H54 (cell line): ENCODE data around the gene EEA1.

Experiments
- DNase-seq: peaks from one replicate; pipeline ENCODE4 v3.0.0; 2011; ENCODE audit warnings: low spot score, mixed read lengths; ENCODE audit not compliant: insufficient read length
- FAIRE-seq: peaks from 3 replicates; lab custom pipeline; 2011; peaks lifted over from hg19 to GRCh38; lab: Jason Lieb, UNC
- POLR2A ChIP-seq: IDR thresholded peaks from 2 replicates; pipeline ENCODE4 v1.6.1; 2011; ENCODE audit warnings: low read depth, mild to moderate bottlenecking, low read length

The EEA1 gene

DNA sequence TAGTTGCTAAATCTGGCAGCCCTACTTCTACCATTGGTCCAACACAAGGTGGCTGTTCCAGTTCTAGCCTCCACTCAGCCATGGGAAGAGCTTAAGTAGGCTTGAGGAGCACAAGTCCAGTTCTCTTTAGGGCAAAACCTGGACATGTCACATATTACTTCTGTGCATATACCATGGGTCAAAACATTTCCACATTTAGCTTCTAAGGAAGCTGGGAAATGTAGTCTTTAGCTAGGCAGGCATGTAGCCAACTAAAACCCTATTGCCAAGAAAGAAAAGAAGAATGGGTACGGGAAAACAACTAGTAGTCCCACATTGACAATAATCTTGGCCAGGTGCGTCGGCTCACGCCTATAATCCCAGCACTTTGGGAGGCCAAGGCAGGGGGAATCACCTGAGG lies 20.9 kb upstream of the EEA1 start:
- DNase-seq (no peak), FAIRE-seq (no peak)
- no peak for TF ChIP-seq POLR2A

DNA sequence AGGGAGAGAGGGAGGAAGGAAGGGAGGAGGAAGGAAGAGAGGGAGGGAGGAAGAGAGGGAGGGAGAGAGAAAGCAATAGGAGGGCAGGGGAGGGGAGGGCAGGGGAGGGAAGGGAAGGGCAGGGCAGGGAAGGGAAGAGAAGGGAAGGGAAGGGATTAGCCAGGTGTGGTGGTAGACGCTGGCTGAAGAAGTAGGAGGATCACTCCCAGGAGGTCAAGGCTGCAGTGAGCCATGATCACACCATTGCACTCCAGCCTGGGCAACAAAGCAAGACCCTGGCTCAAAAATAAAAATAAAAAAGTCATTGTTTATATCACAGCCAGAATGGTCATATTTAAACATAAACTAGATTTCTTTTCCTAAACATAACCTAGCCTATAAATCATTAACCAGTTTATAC lies 20.4 kb upstream of the EEA1 start:
- DNase-seq (no peak), FAIRE-seq (no peak)
- TF ChIP-seq POLR2A = no peak

DNA sequence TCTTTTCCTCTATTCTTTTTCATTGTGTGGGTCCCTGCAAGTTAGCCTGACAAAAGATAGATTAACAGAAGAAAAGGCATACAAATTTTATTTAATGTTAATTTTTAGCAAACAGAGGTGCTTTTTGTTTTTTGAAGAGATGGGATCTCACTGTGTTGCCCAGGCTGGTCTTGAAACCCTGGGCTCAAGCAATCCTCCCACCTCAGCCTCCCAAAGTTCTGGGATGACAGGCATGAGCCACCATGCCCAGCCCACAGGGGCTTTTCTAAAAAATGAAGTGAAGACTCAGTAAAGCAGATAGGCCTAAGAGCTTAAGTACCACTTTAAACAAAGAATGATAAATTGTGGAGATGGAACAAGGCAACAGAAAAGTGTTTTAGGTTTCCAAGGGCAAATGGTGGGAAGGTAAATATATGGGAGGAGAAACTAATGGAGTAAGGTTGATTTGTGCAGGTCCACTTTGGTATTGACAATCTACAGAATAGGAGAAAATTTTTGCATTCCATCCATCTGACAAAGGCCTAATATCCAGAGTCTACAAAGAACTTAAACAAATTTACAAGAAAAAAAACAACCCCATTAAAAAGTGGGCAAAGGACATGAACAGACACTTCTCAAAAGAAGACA lies 18.6 kb upstream of the EEA1 start:
- DNase-seq (no peak), FAIRE-seq (no peak)
- TF ChIP-seq POLR2A = no peak

DNA sequence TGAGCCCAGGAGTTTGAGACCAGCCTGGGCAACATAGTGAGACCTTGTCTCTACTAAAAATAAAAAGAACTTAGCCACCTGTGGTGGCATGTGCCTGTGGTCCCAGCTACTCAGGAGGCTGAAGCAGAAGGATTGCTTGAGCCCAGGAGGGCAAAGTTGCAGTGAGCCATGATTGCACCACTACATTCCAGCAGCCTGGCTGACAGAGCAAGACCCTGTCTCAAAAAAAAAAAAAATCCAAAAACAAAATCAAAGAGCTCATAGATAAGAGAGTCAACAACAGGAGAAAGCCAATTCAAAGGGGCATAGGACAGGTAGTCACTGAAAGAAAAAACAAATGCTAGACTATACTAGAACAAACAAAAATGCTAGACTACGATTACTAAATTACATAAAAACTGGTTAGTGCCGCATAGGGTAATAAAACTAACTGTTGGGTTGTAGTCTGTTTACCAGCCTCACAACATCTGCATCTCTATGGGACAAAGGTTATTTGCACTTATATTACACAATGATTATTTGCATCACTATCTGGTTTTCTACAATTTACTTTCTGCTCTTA lies 16.6 kb upstream of the EEA1 start:
- no peak for TF ChIP-seq POLR2A
- DNase-seq = no peak
- no peak for FAIRE-seq

DNA sequence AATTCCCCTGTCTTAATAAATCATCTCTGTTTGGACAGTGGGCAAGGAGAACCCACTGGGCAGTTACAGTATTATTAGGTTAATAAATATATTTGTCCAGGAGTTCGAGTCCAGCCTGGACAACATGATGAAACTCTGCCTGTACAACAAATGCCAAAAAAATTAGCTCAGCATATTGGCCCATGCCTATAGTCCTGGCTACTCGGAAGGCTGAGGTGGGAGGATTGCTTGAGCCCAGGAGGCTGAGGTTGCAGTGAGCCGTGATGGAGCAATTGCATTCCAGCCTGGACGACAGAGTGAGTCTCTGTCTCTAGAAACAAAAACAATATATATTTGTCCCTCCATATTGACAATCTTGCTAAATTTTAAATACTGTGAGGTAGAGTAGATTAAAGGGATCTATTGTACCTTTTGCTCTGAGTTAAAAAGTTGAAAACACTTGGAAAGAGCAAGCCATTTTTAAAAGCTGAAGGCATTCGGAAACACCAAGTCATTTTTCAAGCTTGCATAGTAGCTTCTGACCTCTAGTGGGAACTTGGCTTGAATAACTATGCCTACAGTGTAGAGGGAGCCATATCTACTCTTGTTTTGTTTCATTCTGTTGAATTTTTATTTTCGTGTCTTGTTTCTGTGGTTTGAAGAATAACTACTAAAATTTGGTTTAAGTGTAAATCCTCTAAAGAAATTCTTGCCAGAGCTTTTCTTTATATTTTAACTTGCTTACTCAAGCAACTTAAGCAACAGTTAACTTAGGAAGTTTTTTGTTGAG lies 14.6 kb upstream of the EEA1 start:
- DNase-seq (no peak), FAIRE-seq (peak; percentile 15)
- no peak for TF ChIP-seq POLR2A

DNA sequence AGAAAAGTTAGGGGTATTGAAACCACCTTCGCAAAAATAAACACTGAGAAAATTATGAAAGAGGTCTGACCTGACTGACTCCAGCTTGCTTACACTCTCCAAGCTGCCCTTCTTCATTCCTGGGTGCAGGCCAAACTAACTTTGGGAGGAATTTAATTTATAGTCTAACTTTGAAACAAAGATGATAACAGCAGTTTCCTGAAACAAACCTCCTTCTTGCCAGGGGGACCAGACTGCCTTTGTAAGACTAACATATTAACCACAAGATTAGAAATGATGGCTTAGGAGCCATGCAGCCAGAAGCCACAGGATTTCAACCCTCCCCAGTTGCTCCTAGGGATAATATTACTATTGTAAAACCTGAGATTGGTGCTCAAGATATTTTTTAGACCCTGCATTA lies 13.8 kb upstream of the EEA1 start:
- no peak for TF ChIP-seq POLR2A
- DNase-seq (no peak), FAIRE-seq (peak; percentile 75)

DNA sequence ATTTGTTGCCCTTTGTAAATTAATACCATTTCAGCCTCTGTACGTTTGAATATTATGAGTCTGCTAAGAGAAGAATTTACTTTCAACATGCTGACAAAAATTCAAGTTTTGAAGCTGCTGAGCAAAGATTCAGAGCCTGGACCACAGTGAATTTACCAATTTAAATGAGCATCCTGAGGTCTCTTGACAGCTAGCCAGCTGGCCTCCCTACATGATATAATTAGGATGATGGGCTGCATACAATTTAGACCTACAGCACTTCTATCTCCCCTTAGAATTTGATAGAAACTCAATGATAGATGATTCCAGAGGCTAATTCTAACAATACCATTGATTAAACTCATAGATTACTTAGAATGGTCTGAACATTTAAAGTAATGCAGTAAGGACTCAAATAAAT lies 10.0 kb upstream of the EEA1 start:
- DNase-seq (no peak), FAIRE-seq (no peak)
- TF ChIP-seq POLR2A = no peak

DNA sequence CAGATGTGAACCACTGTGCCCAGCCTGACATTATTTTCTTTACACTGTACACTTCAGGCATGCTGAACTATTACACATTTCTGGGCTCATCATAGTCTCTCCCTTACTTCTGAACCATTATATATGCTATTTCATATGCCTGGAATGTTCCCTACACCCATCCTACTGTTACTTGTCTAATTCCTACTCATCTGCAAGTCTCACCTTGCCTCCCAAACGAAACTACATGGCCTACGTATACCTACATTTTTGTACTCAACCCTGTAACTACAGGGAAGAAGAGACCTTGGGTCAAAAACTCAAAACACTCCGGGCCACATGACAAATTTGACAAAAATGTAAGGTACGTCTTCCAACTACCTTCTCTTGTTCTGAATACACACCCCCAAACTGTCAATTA lies 9.5 kb upstream of the EEA1 start:
- FAIRE-seq (no peak), DNase-seq (no peak)

DNA sequence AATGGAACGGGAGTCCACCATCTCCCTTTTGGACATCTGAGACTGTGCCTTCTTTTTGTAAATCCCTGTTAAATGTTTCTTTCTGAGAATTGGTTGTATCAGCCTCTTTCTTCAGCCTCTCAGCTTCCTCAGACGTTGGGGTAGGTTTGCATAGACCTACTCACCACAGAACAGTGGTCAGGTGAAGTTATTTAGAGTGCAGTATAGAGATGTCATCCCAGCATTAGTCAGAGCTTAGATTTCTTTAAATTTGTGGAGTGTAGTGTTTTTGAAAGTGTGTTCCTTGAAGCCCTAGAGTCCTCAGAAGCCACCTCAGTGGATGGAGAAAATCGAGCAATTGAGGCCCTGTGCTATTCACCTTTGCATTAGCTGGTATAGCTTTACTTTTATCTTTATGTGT lies 8.9 kb upstream of the EEA1 start:
- no peak for DNase-seq
- TF ChIP-seq POLR2A = no peak

More for the DNA sequence above, 9.5 kb upstream of the EEA1 start:
- no peak for TF ChIP-seq POLR2A

DNA sequence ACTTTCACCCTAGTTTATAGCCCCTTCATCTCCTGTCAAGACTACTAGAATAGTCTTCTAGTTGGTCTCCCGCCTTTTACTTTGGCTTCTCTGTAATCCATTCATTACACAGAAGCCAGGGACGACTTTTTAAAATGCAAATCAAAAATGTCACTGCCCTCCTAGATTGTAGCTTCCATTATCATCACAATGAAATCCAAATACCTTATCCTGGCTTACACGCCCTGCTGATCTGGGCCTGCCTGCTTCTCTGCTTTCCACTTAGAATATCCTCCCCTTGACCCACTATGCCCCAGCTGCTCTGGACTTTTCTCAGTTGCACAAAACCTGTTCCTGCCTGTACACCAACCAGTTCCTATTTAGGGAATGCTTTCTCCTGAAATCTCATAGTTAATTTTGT lies 4.5 kb upstream of the EEA1 start:
- no peak for FAIRE-seq
- no peak for TF ChIP-seq POLR2A
- no peak for DNase-seq

More for the DNA sequence above, 8.9 kb upstream of the EEA1 start:
- no peak for FAIRE-seq

DNA sequence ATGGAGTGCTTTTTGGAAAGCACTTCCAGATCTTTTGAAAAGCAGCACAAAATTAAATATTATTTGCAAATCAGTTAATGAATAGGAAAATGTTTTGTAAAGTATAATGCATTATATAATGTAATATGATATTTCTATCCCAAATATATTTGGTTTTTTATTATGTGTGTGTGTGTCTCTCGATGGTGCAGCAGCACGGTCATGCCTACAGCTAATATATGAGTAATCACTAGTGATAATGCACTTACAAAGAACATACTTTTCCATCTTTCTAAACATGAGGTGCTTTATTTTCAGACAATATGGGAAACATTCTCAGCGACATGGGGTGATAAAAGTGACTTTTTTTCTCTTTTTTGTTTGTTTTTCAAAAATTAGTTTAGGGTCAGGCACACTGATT lies 1.3 kb upstream of the EEA1 start:
- no peak for DNase-seq
- TF ChIP-seq POLR2A = no peak
- no peak for FAIRE-seq

DNA sequence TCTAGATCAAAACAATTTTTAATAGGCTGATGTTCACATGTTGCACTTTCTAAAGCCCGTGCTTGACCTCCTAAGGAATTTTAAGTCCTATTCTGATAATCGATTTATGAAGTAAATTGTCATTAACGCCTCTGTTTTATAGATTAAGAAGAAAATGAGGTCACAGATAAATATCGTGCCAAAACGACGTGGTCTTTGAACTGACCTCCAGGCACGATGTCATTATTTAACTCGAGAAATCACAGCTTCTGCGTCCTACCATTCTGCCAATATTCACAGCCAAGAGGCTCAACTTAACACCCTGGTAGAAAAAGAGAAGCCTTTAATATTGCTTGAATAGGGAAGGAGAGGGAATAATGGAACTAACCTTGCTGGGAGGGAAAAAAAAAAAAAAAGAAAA lies 888 bp upstream of the EEA1 start:
- no peak for TF ChIP-seq POLR2A
- DNase-seq = no peak

DNA sequence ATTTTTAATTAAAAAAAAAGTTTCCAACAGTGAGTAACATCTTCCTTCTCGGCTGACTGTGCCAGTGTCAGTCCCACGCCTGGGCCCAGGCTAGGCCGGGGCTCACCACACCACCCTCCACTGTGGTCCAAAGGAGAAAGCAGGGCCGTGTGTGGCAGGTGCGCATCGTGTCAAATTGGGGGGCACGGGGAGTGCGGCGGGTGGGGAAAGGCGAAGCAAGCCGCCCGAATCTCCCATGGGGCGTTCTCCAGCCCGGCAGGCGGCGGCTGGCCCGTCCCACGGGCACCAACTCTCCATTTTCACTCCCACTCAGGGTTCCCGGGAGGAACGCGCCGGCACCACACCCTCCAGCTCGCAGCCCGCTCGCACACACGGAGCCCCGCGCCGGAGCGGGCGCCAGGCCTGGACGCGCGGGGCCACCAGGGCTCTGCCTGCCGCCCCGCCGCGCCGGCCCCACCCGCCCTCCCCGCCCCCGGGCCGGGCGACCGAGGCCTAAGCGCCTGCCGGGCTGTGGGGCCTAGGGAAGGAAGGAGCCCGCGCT lies 604 bp downstream of the EEA1 start:
- TF ChIP-seq POLR2A = no peak; the same call in 1 of the 2 replicates
- no peak for DNase-seq
- no peak for FAIRE-seq

More for the DNA sequence above, 888 bp upstream of the EEA1 start:
- no peak for FAIRE-seq
